Activated CD4-positive, alpha-beta T cell treated with anti-CD3 and anti-CD28 coated beads, Interleukin-2, amount 10 ng/mL, durations not matched to agents 7 days and 5 days (primary cell): ENCODE data around the gene CHL1. TPM values are rescaled to one million over a fixed set of nuclear protein-coding genes. Genes with fewer than 3 reads are reported as not detected.

Experiments
- CTCF ChIA-PET: fragments of 350-600 bp; sonication (Branson Sonifier 250); formaldehyde crosslinking; loops from one replicate; lab custom pipeline; 2021; ENCODE audit warnings: antibody characterized with exemption; lab: Charles Lee
- POLR2A ChIA-PET: fragments of 350-600 bp; sonication (Branson Sonifier 250); formaldehyde crosslinking; loops from one replicate; lab custom pipeline; 2021; ENCODE audit warnings: antibody characterized with exemption; lab: Charles Lee
- DNase-seq: peaks from one replicate; pipeline ENCODE4 v3.0.0-alpha.2; 2020
- H3K27ac Mint-ChIP-seq: one replicate; pipeline ENCODE4 v1.8.0; 2021; ENCODE audit warnings: mild to moderate bottlenecking, moderate library complexity, mixed read lengths
- H3K27me3 Mint-ChIP-seq: one replicate; pipeline ENCODE4 v1.8.0; 2021; ENCODE audit warnings: mixed read lengths
- H3K36me3 Mint-ChIP-seq: one replicate; pipeline ENCODE4 v1.8.0; 2021; ENCODE audit warnings: low read depth, mixed read lengths
- H3K4me1 Mint-ChIP-seq: one replicate; pipeline ENCODE4 v1.8.0; 2021; ENCODE audit warnings: mixed read lengths
- H3K4me3 Mint-ChIP-seq: one replicate; pipeline ENCODE4 v1.8.0; 2021; ENCODE audit warnings: mild to moderate bottlenecking, moderate library complexity, mixed read lengths
- H3K9me3 Mint-ChIP-seq: one replicate; pipeline ENCODE4 v1.8.0; 2021; ENCODE audit warnings: mixed read lengths
- total RNA-seq, 2 experiments: library from RNA; stranded (reverse); gene quantifications; one replicate each; pipeline ENCODE4 v1.2.3, GENCODE V29; 2021

CHL1 gene
- total RNA-seq, 2 experiments from 2014 or later: not detected

DNA sequence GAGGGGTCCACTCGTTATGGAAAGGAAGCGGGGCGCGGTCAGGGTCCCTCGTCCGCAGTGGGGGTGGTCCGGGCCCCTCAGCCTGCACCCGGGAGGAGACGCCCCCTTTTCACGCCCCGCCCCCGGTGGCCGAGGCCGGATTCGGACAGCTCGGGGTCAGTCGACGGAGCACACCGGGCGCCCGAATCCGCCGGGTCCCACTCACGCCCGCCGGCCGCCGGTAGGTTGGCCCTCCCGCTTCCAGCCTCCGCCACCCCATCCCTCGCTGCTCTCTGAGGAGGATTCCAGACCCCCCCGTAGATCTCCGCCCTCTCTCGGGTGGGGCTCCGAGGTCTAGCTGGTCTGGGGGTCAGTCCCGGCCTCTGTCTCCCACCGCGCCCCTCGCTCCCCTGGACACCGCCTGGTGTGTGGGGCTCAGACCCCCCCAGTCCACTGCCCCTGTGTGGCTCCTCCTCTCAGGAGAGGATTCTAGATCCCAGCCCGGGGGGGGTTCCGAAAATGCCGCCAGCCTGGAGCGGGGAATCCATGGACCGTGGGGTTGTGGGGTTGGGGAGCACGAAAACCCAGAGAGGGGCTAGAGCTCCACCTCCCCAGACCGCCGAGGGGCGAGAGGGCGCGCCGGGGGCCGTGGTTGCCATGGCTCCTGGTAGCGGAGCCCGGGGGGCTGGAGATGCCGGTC, 725 bp downstream of the CHL1 start:
- Mint-ChIP-seq H3K4me1 (peaks cover 3% of the 10 kb centered on the region), H3K27ac (no peak overlapping the region), H3K27me3 (peaks cover 20% of the 10 kb centered on the region), H3K9me3 (peaks cover 2% of the 10 kb centered on the region), H3K36me3 (peaks cover 3% of the 10 kb centered on the region), H3K4me3 (no peak overlapping the region)
- POLR2A ChIA-PET: no interaction called here
- no peak for DNase-seq
- CTCF ChIA-PET: no interaction called here

DNA sequence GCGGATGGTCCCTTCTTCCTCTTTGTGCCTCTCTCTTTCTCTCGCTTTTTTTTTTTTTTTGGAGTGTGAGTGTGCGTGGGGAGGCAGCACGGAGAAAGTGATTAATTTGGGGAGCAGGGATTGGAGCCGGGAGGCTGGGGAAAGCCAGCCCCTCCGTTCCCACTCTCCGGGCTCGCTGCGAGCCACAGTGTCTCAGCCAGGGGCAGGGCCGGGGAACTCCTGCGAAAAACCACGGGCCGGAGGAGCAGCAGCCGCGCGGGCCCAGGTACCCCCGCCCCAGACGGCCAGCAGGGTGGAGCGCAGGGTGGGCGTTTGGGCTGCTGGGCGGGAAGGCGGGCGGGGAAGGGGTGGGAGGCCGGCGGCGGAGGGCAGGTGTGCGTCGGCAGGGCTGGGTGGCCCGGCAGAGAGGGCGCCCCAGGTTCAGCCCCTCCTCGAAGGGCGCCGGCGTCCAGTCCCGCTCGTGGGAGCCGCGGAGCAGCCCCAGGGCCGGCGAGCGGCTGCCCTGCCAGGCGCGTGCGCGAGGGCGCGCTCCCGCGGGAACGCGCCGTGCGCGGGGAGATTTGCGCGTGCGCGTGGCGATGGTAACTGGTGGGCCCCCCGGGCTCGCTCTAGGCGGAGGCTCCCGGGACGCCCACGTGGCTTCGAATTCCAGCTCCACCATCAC, 1.4 kb downstream of the CHL1 start:
- no peak overlapping the region for H3K4me3 Mint-ChIP-seq
- ChIA-PET POLR2A (no interaction called here), CTCF (no interaction called here)
- peaks cover 20% of the 10 kb centered on the region for H3K27me3 Mint-ChIP-seq
- peaks cover 3% of the 10 kb centered on the region for H3K36me3 Mint-ChIP-seq
- peaks cover 3% of the 10 kb centered on the region for H3K4me1 Mint-ChIP-seq
- H3K27ac Mint-ChIP-seq: no peak overlapping the region
- peaks cover 2% of the 10 kb centered on the region for H3K9me3 Mint-ChIP-seq
- no peak for DNase-seq

DNA sequence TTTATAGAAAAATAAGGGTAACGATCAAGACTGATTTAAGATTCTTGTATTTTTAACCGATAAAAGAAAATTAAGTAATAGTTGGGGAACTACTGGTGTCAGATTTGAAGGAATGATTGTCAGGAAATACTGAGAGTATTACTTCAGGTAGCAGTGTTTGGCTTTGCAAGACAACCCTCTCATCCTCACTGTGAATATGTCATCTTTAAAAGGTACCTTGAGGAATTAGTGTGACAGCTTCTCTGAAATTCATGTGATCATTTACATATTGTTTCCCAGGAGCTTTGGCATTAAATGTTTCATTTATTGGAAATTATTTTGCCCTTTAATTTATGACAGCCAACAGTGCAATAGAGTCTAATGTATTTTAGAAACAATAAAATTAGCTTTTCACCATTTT, 3.3 kb downstream of the CHL1 start:
- no peak for DNase-seq
- Mint-ChIP-seq H3K4me3 (no peak overlapping the region), H3K27me3 (peaks cover 18% of the 10 kb centered on the region), H3K27ac (no peak overlapping the region), H3K4me1 (peaks cover 3% of the 10 kb centered on the region), H3K36me3 (peaks cover 3% of the 10 kb centered on the region), H3K9me3 (peaks cover 2% of the 10 kb centered on the region)
- ChIA-PET CTCF (no interaction called here), POLR2A (no interaction called here)

DNA sequence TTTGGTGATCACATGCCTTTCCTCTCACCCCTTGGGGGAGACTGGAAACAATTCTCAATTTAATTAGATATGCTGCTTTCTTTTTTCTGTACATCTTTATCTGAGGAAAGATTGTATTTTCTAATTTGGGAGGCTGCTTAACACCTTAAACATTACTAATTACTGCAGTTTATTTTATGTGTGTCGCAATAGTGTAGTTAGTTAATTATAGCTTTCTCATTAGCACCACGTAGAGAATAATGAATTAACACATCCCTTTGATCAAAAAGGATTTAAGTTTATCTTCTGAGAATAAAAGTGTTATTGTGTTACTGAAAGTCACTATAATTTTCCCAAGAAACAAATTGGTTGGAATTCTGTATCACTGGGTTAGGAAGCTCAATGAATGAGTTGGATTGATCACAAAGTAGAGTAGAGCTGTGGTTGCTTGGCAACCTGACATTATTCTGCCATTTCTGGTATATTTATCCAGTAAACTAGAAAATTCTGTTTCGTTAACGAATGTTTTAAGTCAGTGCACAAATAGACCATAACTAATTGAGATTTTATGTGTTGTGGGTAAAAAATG, 4.3 kb downstream of the CHL1 start:
- no peak for DNase-seq
- Mint-ChIP-seq H3K27me3 (peaks cover 9% of the 10 kb centered on the region), H3K9me3 (peaks cover 2% of the 10 kb centered on the region), H3K4me3 (no peak overlapping the region), H3K36me3 (peaks cover 3% of the 10 kb centered on the region), H3K27ac (no peak overlapping the region), H3K4me1 (peaks cover 3% of the 10 kb centered on the region)
- ChIA-PET CTCF (no interaction called here), POLR2A (no interaction called here)

DNA sequence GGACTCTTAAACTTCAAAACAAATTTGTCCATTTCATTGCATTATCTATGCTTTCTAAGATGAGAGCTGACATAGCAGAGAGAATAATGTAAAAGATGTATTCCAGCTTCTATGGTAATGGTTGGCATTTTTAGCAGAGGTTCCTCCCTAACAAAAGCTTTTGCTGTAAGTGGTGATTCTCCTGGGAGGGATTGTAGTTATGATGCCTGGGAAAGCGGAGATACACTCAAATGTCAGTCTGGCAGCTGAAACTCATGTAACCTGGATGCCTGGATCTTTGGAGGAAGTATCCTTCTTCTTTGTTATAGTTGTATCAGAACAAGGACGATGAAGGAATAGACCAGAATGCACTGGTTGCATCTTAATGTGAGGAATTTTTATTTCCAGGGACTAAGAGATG, 7.5 kb downstream of the CHL1 start:
- no peaks in the 10 kb centered on the region for H3K36me3 Mint-ChIP-seq
- H3K27ac Mint-ChIP-seq: no peak overlapping the region
- no peak for DNase-seq
- no peaks in the 10 kb centered on the region for H3K4me1 Mint-ChIP-seq
- POLR2A ChIA-PET: no interaction called here
- H3K27me3 Mint-ChIP-seq: no peaks in the 10 kb centered on the region
- H3K9me3 Mint-ChIP-seq: no peaks in the 10 kb centered on the region
- H3K4me3 Mint-ChIP-seq: no peak overlapping the region
- CTCF ChIA-PET: interaction anchor here (1.1 kb wide), 1 partner anchor 9 kb away, joined by 3 read pairs; no protein-coding TSS in a partner anchor

DNA sequence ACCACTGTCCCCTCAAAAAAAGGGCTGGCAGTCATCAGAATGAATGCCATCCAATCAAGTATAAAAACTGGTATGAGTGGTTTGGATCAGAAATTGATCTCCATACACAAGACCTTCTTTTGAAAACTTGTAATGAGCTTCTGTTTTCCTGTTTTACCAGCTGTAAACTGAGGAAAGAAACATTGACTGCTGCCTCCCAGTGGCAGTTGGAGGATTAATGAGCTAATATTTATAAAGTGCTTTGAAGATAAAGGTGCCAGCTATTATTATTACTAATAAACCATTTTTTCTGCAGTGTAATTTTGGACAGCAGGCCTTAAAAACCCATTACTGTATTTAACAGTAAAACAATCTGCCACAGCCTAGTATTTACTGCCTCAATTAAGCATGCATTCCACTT, 11.4 kb downstream of the CHL1 start:
- POLR2A ChIA-PET: no interaction called here
- DNase-seq: no peak
- no peaks in the 10 kb centered on the region for H3K9me3 Mint-ChIP-seq
- CTCF ChIA-PET: no interaction called here
- H3K36me3 Mint-ChIP-seq: no peaks in the 10 kb centered on the region
- H3K27me3 Mint-ChIP-seq: no peaks in the 10 kb centered on the region
- no peak overlapping the region for H3K4me3 Mint-ChIP-seq
- no peak overlapping the region for H3K27ac Mint-ChIP-seq
- H3K4me1 Mint-ChIP-seq: no peaks in the 10 kb centered on the region

DNA sequence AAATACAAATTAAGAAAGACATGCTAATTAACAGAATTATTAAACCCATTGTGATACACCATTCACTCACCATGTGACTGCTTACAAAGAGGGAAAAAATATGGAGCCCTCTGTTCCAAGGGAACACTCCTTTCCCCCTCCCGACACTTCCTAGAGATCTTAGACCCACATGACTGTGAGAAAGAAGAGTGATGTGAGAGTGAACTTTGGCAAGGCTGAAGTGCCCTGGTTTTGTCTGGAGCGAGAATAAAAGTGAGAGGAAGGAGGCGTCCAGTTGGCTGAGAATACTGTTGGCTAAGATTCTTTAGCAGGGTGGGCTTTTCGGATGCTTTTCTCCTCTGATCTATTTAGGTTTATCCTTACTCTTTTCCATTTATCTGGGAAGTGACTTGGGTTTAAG, 14.1 kb downstream of the CHL1 start:
- Mint-ChIP-seq H3K4me3 (no peak overlapping the region), H3K9me3 (no peaks in the 10 kb centered on the region), H3K27ac (no peak overlapping the region), H3K36me3 (no peaks in the 10 kb centered on the region), H3K27me3 (no peaks in the 10 kb centered on the region), H3K4me1 (no peaks in the 10 kb centered on the region)
- POLR2A ChIA-PET: no interaction called here
- CTCF ChIA-PET: no interaction called here
- DNase-seq: no peak

DNA sequence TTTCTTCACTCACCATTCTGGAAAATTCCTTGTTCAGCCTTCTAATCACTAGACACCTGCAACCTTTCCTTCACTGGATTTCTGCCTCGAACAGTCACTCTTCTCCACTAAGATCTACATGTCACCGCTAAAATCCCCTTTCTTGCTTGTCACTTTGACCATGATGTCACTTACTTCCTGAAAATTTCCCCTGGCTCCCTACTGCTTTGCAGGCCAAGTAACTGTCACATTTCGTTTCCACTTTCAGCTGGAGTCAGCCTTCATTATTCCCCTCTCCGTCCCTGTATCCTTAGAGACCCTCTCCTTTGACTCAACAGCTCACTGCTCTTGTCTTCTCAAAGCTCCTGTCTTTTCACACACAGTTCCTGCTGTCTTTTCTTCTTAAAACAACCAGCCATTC, 15.9 kb downstream of the CHL1 start:
- Mint-ChIP-seq H3K27ac (no peak overlapping the region), H3K9me3 (no peaks in the 10 kb centered on the region), H3K27me3 (no peaks in the 10 kb centered on the region), H3K4me1 (no peaks in the 10 kb centered on the region), H3K4me3 (no peak overlapping the region), H3K36me3 (no peaks in the 10 kb centered on the region)
- DNase-seq: no peak
- ChIA-PET POLR2A (no interaction called here), CTCF (no interaction called here)

DNA sequence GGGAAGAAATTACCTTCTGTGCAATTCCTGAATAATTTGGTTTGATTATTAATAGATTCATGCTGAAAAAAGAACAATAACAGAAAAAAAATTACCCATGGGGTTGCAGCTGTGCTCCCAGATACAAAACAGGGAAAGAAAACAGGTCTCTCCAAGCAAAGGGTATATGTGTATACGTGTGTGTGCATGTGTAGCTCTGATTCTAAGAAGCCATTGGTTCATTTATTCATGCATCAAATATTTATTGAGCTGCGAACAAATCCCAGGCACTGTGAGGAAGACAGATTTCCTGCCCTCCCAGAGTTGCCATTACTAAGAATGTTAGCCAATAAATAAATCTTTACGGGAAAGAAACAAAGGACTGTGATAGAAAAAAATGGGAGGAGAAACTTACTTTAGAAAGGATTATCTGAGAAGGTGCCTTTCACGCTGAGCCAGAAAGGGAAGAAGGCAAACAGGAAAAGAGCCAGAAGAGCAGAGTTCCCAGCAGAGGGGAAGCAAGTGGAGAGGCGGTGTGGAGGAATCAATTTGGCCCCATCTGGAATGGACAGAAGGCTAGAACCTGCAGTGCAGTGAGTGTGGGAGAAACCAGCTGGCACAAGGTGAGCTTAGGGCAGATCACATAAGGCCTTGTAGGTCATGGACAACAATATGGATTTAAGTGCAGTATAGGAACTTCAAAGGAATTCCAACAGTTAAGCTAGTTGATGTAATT, 20.7 kb downstream of the CHL1 start:
- Mint-ChIP-seq H3K27me3 (no peaks in the 10 kb centered on the region), H3K36me3 (no peaks in the 10 kb centered on the region), H3K9me3 (no peaks in the 10 kb centered on the region), H3K4me1 (no peaks in the 10 kb centered on the region), H3K27ac (no peak overlapping the region), H3K4me3 (no peak overlapping the region)
- DNase-seq: no peak
- CTCF ChIA-PET: no interaction called here
- POLR2A ChIA-PET: no interaction called here

DNA sequence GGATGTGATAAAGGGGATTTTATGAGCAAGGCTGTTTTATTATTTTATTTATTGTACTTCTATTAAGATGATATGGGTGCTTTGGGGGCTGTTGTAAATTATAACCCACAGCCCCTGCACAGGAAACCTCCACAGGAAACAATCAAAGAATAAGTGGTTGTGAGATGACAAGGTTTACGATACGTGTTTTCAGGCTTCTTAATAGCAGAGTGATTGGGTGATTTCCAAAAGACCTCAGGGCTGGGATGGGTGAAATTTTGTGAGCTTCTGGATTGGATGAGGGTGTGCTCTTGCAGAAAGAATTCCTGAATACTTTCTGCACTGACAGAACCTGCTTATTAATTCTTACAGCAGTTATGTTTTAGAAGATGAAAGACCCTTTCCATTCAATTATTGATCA, 21.4 kb downstream of the CHL1 start:
- H3K27me3 Mint-ChIP-seq: no peaks in the 10 kb centered on the region
- POLR2A ChIA-PET: no interaction called here
- H3K27ac Mint-ChIP-seq: no peak overlapping the region
- CTCF ChIA-PET: no interaction called here
- no peaks in the 10 kb centered on the region for H3K36me3 Mint-ChIP-seq
- no peak for DNase-seq
- H3K4me3 Mint-ChIP-seq: no peak overlapping the region
- no peaks in the 10 kb centered on the region for H3K4me1 Mint-ChIP-seq
- H3K9me3 Mint-ChIP-seq: no peaks in the 10 kb centered on the region

DNA sequence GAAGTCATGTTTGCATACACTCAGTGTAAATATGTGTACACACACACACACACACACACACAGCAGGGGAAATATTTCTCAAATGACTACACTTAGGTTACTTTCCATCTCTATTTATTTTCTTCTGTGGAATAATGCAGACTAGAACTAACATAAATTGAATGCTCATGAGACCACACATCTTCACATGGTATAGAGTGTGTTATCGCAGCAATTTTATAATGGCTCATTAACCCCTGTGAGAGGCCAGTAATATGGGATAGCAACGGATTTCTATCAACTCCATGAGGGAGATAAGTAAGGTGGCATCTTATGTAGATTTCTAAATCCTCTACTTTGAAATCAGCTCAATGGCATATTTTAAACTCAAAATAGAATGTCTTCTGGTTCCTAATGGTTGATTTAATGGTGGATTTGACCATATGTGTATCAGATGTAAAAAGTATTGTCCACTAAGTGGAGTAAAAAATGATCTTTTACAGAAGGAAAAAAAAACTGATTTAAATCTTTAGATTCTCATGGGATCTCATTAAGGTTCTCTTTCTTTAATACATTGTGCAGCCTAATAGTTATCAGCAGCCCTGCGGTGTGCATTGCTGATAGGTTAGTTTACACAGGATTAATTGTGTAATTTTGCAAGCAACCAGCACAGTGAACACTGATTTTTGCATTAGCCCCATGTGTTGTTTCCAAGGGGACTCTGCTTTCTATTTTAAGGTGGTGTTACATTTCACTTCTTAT, 32.0 kb downstream of the CHL1 start:
- POLR2A ChIA-PET: no interaction called here
- DNase-seq: no peak
- Mint-ChIP-seq H3K36me3 (no peaks in the 10 kb centered on the region), H3K4me1 (no peaks in the 10 kb centered on the region), H3K27me3 (no peaks in the 10 kb centered on the region), H3K4me3 (no peak overlapping the region), H3K9me3 (peaks cover 2% of the 10 kb centered on the region), H3K27ac (no peak overlapping the region)
- CTCF ChIA-PET: no interaction called here

DNA sequence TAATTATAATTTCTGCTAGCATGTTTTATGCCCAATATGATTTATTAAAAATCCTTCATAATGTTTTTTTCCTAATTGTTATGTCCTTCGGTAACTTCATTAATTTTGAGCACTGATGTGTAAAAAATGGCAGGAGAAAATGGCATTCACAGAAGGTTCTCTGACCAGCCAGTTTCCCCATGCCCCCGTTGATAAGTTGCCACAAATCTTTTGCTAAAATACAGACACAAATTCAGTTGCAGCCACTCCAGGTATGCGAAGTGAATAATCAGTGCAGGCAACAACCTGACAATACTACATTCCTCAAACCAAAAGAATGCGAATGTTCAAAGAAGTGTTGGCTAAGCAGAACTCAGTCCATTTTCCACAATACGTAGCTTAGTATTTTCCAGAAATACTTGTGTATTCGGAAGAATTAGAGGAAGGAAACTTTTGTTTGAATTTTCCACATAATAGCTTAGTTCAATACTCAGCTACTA, 32.7 kb downstream of the CHL1 start:
- no peaks in the 10 kb centered on the region for H3K4me1 Mint-ChIP-seq
- no peaks in the 10 kb centered on the region for H3K27me3 Mint-ChIP-seq
- ChIA-PET POLR2A (no interaction called here), CTCF (no interaction called here)
- DNase-seq: no peak
- peaks cover 2% of the 10 kb centered on the region for H3K9me3 Mint-ChIP-seq
- no peak overlapping the region for H3K4me3 Mint-ChIP-seq
- H3K36me3 Mint-ChIP-seq: no peaks in the 10 kb centered on the region
- H3K27ac Mint-ChIP-seq: no peak overlapping the region
